ENCODE results near the gene ALG10B. TPM values are rescaled to one million over a fixed set of nuclear protein-coding genes. Genes with fewer than 3 reads are reported as not detected.
"Not testable (repeated sequence)": the region's sequence is repeated elsewhere in the genome, so short reads cannot be mapped to it uniquely, and the experiment has no call there.

The ALG10B gene
- total RNA-seq, 1 donor from 2014 or later, result 15.7 TPM

- DNase-seq (ENCODE audit: low spot score), result no peak
- no peak overlapping the region for H2AFZ ChIP-seq (replicated peaks)
- H3K4me2 ChIP-seq, result no peak overlapping the region
- no peaks in the 10 kb centered on the region for H3F3A ChIP-seq (ENCODE audit: low read depth)
- Mint-ChIP-seq H3K27me3 (ENCODE audit: insufficient read depth, low read depth) (no peaks in the 10 kb centered on the region), H3K4me1 (no peaks in the 10 kb centered on the region), H3K36me3 (peaks cover 7% of the 10 kb centered on the region), H3K4me3 (no peak overlapping the region), H3K27ac (no peak overlapping the region), H3K9me3 (peaks cover 12% of the 10 kb centered on the region)
- H3K36me3 ChIP-seq, result no peaks in the 10 kb centered on the region
- no peaks in the 10 kb centered on the region for H3K4me1 ChIP-seq
- no peak overlapping the region for H3K4me3 ChIP-seq
- H3K27me3 ChIP-seq, result no peaks in the 10 kb centered on the region
- TF ChIP-seq EZH2phosphoT487 (IDR thresholded peaks at IDR 0.05), result no peak
- TF ChIP-seq EZH2 (IDR thresholded peaks at IDR 0.05), result no peak
- TF ChIP-seq CTCF (IDR thresholded peaks at IDR 0.05), result no peak
- no peak overlapping the region for H3K27ac ChIP-seq
- H4K20me1 ChIP-seq (ENCODE audit: low read depth), result no peaks in the 10 kb centered on the region
- no peaks in the 10 kb centered on the region for H3K79me2 ChIP-seq (ENCODE audit: low read depth)
- H3K9ac ChIP-seq, result no peak overlapping the region
- no peaks in the 10 kb centered on the region for H3K9me3 ChIP-seq (ENCODE audit: low read depth)
Observed at GRCh38 chr12:38332814-38333213, 16.2 kb downstream of the ALG10B start.

GRCh38 chr12:38342444-38342843 lies 25.9 kb downstream of the ALG10B start:
- H3K27me3 ChIP-seq, result no peaks in the 10 kb centered on the region
- peaks cover 4% of the 10 kb centered on the region for H3K27me3 Mint-ChIP-seq (ENCODE audit: insufficient read depth, low read depth)
- no peaks in the 10 kb centered on the region for H4K20me1 ChIP-seq (ENCODE audit: low read depth)
- peaks cover 2% of the 10 kb centered on the region for H3K36me3 Mint-ChIP-seq
- no peaks in the 10 kb centered on the region for H3K79me2 ChIP-seq (ENCODE audit: low read depth)
- DNase-seq (ENCODE audit: low spot score), result no peak
- no peak overlapping the region for H3K4me3 ChIP-seq
- no peak overlapping the region for H3K4me2 ChIP-seq
- no peak overlapping the region for H3K27ac ChIP-seq
- H3K4me1 ChIP-seq, result no peaks in the 10 kb centered on the region
- TF ChIP-seq CTCF (IDR thresholded peaks at IDR 0.05) (no peak), EZH2phosphoT487 (IDR thresholded peaks at IDR 0.05) (no peak), EZH2 (IDR thresholded peaks at IDR 0.05) (no peak)
- no peak overlapping the region for H3K27ac Mint-ChIP-seq
- no peaks in the 10 kb centered on the region for H3K9me3 ChIP-seq (ENCODE audit: low read depth)
- H2AFZ ChIP-seq (replicated peaks), result no peak overlapping the region
- H3K4me1 Mint-ChIP-seq, result no peaks in the 10 kb centered on the region
- no peaks in the 10 kb centered on the region for H3K36me3 ChIP-seq
- no peak overlapping the region for H3K9ac ChIP-seq
- H3K4me3 Mint-ChIP-seq, result no peak overlapping the region
- H3F3A ChIP-seq (ENCODE audit: low read depth), result no peaks in the 10 kb centered on the region
- peaks cover 12% of the 10 kb centered on the region for H3K9me3 Mint-ChIP-seq

GRCh38 chr12:38343256-38343655 lies 26.7 kb downstream of the ALG10B start:
- H4K20me1 ChIP-seq (ENCODE audit: low read depth); H3K79me2 ChIP-seq (ENCODE audit: low read depth); H3K36me3 ChIP-seq; H3K4me1 ChIP-seq; DNase-seq (ENCODE audit: low spot score); H3K4me3 Mint-ChIP-seq; H3K4me1 Mint-ChIP-seq; H3K27me3 ChIP-seq; H3K36me3 Mint-ChIP-seq; H3K27me3 Mint-ChIP-seq (ENCODE audit: insufficient read depth, low read depth); H3F3A ChIP-seq (ENCODE audit: low read depth); H2AFZ ChIP-seq (replicated peaks); H3K27ac ChIP-seq; H3K4me2 ChIP-seq; H3K4me3 ChIP-seq; H3K27ac Mint-ChIP-seq; H3K9me3 ChIP-seq (ENCODE audit: low read depth); H3K9ac ChIP-seq: not testable (repeated sequence)
- peaks cover 15% of the 10 kb centered on the region for H3K9me3 Mint-ChIP-seq

GRCh38 chr12:38343916-38344315 lies 27.3 kb downstream of the ALG10B start:
- H3K4me3 Mint-ChIP-seq; H3K79me2 ChIP-seq (ENCODE audit: low read depth); DNase-seq (ENCODE audit: low spot score); H2AFZ ChIP-seq (replicated peaks); H3K4me1 ChIP-seq; H3K4me3 ChIP-seq; H3K9ac ChIP-seq; H3K27ac Mint-ChIP-seq; H3K36me3 Mint-ChIP-seq; H3K27me3 Mint-ChIP-seq (ENCODE audit: insufficient read depth, low read depth); H3K36me3 ChIP-seq; H3K4me2 ChIP-seq; H3F3A ChIP-seq (ENCODE audit: low read depth); H3K4me1 Mint-ChIP-seq; H4K20me1 ChIP-seq (ENCODE audit: low read depth); H3K27me3 ChIP-seq; H3K9me3 ChIP-seq (ENCODE audit: low read depth); H3K27ac ChIP-seq: not testable (repeated sequence)
- peaks cover 20% of the 10 kb centered on the region for H3K9me3 Mint-ChIP-seq

All from neural progenitor cell (in vitro differentiated cells).